PC-9 (cell line): ENCODE results near the gene METTL8.

Source experiments
- CTCF ChIP-seq: fragments of 200-600 bp; sonication (generic); conservative IDR thresholded peaks from 2 replicates; pipeline ENCODE4 v1.6.1; 2017; ENCODE audit warnings: mixed run types, antibody characterized with exemption, mild to moderate bottlenecking, moderate library complexity
- EZH2 ChIP-seq: fragments of 200-600 bp; sonication (generic); IDR thresholded peaks from 2 replicates; pipeline ENCODE4 v1.8.0; 2017; ENCODE audit warnings: antibody characterized with exemption, low read depth

GRCh38 chr2:171293661-171294060 lies 140.1 kb downstream of the METTL8 start:
- TF ChIP-seq CTCF (no peak), EZH2 (no peak)
